Stimulated activated CD4-positive, alpha-beta T cell treated with anti-CD3 and anti-CD28 coated beads, Interleukin-15, amount 100 ng/mL, for 1 hour (primary cell): Measurements from ENCODE around the gene BAG2.

Experiments used
- DNase-seq, 2 donors: peaks; one replicate each; pipeline ENCODE4 v3.0.0-alpha.2; 2020; ENCODE audit warnings: low read depth in 1 of 2, low spot score in 1 of 2

BAG2 gene

GRCh38 chr6:57173886-57174510 is 1.9 kb downstream of the BAG2 start:
- no peak for DNase-seq

GRCh38 chr6:57174511-57174907 is 2.4 kb downstream of the BAG2 start:
- no peak for DNase-seq

- no peak for DNase-seq
Observed at GRCh38 chr6:57177545-57178265, 5.6 kb downstream of the BAG2 start.

- no peak for DNase-seq
Observed at GRCh38 chr6:57180596-57180995, 8.5 kb downstream of the BAG2 start.

- no peak for DNase-seq
Observed at GRCh38 chr6:57182017-57182432, 9.9 kb downstream of the BAG2 start.

GRCh38 chr6:57183336-57183735 is 11.2 kb downstream of the BAG2 start:
- DNase-seq: no peak

GRCh38 chr6:57190140-57190539 is 18.0 kb downstream of the BAG2 start:
- DNase-seq: no peak

- DNase-seq: no peak
Observed at GRCh38 chr6:57193177-57193576, 21.1 kb downstream of the BAG2 start.

GRCh38 chr6:57195457-57195856 is 23.3 kb downstream of the BAG2 start:
- DNase-seq: no peak

- no peak for DNase-seq
Observed at GRCh38 chr6:57198926-57199636, 27.0 kb downstream of the BAG2 start.

- DNase-seq: no peak
Observed at GRCh38 chr6:57201718-57202117, 29.6 kb downstream of the BAG2 start.

GRCh38 chr6:57205550-57206328 is 33.6 kb downstream of the BAG2 start:
- no peak for DNase-seq

- DNase-seq: no peak
Observed at GRCh38 chr6:57207141-57207540, 35.0 kb downstream of the BAG2 start.

GRCh38 chr6:57207872-57208271 is 35.7 kb downstream of the BAG2 start:
- no peak for DNase-seq

- DNase-seq: no peak
Observed at GRCh38 chr6:57209030-57209429, 36.9 kb downstream of the BAG2 start.

- DNase-seq: no peak
Observed at GRCh38 chr6:57210060-57210459, 37.9 kb downstream of the BAG2 start.

GRCh38 chr6:57215260-57215659 is 43.1 kb downstream of the BAG2 start:
- DNase-seq: no peak

- no peak for DNase-seq
Observed at GRCh38 chr6:57216235-57217101, 44.3 kb downstream of the BAG2 start.

GRCh38 chr6:57217270-57217669 is 45.1 kb downstream of the BAG2 start:
- no peak for DNase-seq

- DNase-seq: no peak
Observed at GRCh38 chr6:57220083-57220703, 48.1 kb downstream of the BAG2 start.
